ENCODE data around the gene MRPS21.

- TF ChIP-seq POLR2A (IDR thresholded peaks at IDR 0.05) (no peak), CTCF (IDR thresholded peaks at IDR 0.05) (no peak)
Observed at GRCh38 chr1:150346316-150346715, 52.7 kb downstream of the MRPS21 start.
